HPDE6-E6E7 (cell line): ENCODE data around the gene CACNA2D3.

ENCODE experiments used
- DNase-seq: peaks from one replicate; pipeline ENCODE4 v3.0.0; 2011; ENCODE audit warnings: missing footprints; ENCODE audit errors: extremely low spot score

The CACNA2D3 gene

DNA sequence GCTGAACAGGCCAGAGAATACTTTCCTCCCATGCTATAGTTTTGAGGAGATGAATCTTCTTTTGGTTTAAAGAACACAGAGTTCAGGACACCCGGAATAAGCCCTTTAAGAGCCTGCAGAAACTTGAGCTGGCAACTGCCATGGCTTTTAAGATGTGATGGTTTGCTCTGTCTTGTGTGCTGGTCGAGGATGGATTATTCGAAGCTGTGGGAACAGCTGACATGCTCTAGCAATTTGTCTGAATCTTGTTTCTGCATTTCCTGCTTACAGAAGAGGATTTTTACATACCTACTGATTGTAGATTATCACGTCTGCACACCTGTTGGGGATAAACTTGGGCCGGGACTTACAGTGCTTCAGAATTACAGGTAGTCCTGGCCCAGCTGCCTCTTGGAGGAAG lies 408.6 kb downstream of the CACNA2D3 start:
- DNase-seq: no peak

DNA sequence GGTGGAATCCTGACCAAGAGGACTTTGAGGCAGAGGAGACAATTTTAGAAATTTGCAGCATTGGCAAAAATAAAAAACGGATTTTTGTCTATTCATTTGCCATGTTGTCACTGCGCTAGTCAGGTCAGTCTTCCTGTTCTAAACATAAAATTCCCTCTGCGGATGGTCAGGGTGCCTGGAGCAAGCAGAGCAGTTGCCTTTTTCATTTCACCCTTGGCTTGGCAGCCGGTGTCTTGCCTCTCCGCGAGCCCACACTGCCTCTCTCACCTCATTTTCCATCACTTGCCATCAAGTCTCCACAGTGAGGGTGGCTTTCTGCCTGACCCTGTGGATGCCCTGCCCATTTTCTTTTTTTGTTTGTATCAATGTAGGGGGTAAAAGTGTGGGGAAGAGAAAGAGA lies 409.4 kb downstream of the CACNA2D3 start:
- no peak for DNase-seq

DNA sequence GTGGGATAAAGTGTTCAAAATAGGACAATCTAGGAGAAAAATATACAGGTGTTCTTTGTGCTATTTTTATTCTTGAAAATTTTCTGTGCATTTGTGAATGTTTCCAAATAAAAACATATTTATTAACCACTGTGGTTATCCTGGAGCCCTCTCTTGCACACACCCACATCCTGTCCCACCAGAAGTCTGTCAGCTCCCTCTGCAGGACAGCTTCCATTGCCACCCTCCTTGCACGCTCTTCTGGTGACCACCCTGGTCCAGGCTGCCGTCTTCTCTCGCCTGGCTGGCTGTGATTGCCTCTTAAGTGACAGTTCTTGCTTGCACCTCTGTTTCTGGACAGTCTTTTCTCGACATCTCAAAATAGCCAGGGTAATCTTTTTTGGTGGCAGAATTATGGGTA lies 411.5 kb downstream of the CACNA2D3 start:
- no peak for DNase-seq

- no peak for DNase-seq
Observed at GRCh38 chr3:54535619-54536018, 413.3 kb downstream of the CACNA2D3 start.

DNA sequence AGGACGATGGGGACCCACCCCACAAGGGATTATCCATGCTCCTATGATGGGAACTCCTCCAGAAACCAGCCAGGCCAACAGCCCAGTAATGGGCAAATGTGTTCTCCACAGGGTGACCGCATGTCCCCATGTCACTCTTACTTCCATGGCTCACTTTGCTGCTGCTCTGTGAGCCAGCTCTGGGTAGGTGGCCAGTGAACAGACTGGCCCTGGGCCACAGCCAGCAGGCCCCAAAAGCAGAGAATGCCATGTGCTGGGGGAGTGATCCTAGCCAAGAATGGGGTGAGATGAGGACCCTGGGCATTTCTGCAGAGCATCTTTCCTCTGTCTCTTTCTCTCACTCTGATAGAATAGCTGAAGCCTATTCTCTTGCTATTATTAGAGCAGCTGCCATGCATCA lies 414.1 kb downstream of the CACNA2D3 start:
- DNase-seq: no peak

DNA sequence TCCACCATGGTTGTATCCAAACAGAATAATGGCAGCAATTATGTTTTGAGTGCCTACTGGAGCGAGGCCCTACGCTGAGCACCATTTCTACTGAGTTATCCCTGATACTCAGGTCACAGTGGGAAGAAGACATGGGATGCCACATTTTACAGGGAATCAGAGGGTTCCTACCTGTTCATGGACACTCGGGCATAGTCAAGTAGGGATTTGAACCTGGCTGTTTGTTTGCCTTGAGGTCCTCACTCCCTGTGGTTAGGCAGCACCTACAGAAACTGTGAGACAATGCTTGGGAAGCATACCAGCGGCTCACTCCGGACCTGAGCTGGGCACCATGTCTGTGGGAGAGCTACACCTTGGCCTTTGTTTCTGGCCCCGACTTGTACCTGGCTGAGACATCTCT lies 415.2 kb downstream of the CACNA2D3 start:
- DNase-seq: no peak

DNA sequence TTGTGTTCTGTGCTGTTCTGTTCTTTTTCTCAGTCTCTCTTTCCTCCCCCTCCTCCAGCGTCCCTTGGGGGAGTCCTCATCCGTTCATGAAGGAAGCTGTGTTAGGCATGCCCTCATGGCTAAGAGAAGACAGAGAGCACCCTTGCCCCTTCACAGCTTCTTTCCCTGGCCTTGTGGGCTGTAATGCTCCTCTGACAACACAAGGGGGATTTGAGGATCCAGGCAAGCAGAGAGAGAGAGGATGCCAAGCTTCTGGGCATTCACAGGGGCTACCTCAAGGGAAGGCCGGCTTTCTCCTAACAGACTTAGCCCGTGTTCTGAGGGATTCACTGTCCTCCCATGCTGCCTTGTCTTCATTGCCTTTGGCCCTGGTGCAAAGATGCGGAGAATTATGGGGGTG lies 416.0 kb downstream of the CACNA2D3 start:
- DNase-seq: no peak

- no peak for DNase-seq
Observed at GRCh38 chr3:54541369-54541768, 419.0 kb downstream of the CACNA2D3 start.

- DNase-seq: no peak
Observed at GRCh38 chr3:54543446-54543845, 421.1 kb downstream of the CACNA2D3 start.

- DNase-seq: no peak
Observed at GRCh38 chr3:54547051-54547450, 424.7 kb downstream of the CACNA2D3 start.

DNA sequence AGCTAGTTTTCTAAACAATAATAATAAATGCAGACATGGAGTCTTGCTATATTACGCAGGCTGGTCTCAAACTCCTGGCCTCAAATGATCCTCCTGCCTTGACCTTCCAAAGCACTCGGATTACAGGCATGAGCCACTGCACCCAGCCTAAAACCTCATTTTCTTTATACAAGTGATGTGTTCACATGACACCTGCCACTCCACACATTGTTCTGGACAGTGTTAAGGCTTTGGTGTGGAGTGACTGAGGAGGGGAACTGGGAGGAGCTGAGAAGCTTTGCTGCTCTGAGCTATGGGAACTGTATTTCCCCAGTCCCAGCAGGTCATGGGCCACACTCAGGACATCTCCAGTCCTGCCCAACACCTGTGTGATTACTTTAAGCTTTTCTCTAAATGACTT lies 425.5 kb downstream of the CACNA2D3 start:
- no peak for DNase-seq

GRCh38 chr3:54549607-54550220 lies 427.4 kb downstream of the CACNA2D3 start:
- DNase-seq: no peak

DNA sequence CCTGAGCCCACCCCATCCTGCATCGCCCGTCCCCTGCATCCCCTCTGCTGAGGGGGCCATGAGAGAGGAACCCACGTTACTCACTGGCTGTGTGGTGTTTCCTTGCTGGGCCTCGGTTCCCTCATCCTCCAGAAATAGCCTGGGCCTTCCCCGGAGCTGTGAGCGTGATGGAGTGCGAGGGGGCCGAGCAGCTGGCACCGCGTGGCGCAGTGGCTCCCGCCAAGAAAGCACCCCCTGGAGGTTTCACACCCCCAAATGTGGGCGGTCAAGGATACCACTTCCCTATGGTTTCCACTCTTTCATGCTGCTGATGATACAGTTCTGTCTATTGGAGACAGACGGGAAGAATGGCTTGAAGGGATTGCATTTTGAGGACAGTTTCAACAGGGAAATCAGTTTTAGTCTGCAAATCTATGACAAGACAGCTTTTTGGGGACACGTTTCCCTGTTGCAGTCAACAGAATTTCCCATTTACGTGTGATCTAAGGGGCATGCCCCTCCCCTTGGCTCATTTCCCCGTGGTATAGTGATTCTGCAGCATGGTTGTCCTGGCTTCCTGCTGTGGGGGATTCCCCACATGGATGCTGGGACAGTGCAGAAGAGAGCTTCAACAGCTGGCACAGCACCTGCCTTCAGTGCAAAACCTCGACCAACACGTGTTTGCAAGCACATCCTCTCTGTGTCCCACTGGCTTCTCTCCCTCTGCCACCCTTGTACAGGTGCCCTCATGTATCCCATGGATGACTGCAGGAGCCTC lies 428.0 kb downstream of the CACNA2D3 start:
- DNase-seq: no peak

DNA sequence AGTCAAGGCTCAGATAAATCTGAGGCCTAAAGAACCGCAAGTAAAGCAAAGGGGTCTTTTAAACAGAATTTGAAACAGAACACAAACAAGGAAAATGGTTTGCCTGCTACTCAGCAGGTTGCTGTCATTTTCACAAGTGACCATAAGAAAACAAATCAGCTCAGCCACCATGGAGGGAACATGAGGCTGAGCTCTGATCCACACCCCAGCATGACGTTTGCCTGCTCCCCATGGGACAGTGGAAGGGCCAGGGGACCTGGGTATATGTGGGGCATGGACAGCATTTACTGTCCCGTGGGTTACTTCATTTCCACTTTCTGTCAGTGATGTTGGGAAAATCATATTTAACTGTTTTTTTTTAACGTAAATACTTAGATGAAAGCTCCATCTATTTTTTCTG lies 434.3 kb downstream of the CACNA2D3 start:
- DNase-seq: no peak

- no peak for DNase-seq
Observed at GRCh38 chr3:54557538-54558428, 435.4 kb downstream of the CACNA2D3 start.

DNA sequence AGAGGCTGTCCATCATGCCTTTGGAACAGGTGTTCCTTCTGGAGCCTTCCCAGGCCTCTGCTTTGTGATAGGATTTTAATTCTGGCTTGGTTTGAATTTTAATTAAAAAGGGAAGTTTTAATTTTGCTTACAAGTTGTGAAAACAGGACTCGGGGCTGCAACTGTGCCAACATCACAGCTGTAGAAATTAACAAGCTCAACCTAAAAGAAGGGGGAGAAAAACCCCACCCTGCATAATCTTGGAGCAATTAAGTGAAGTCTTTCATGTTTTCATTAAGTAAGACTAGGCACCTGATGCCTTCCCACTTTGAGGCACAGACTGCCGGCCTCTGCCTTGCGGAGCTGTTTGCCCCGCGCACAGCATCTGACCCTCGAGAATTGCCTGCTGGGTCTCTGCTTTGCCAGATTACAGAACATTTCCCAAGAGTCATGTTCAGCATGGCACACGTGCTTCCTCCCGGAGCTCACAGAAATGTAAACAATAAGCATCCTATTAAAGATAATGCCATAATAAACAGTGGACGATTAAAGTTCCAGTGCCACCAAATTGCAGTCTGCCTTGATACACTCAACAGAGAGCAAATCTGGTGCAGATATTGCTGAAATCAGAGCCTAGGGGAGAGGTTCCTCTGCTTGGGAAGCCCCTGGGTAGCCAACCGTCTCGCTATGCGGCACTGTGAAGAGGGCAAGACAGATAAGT lies 441.3 kb downstream of the CACNA2D3 start:
- no peak for DNase-seq

DNA sequence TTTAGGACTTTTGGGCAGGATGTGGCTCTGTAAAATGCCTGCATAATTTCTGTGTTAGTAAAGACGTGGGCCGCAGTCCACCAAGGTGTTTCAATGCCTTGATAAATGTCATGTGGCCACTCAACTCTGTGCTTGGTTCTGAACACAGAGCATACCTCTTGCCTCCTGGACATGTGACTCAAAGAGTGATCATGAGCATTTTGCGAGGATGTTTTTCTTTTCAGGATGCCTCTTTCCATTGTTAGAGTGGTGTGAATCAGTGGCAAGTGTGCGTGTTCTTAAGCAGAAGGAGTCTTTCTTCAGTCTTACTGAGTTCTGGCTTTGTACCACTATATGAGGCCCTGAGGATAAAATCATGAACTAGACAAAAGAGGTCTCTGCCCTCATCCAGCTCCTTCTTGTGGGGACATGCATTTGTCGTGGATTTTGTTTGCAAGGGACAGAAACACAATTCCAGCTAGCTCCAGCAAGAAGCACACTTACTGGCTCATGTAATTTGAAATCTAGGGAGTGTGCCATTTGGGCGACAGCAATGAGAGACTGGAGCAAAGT lies 442.1 kb downstream of the CACNA2D3 start:
- no peak for DNase-seq

DNA sequence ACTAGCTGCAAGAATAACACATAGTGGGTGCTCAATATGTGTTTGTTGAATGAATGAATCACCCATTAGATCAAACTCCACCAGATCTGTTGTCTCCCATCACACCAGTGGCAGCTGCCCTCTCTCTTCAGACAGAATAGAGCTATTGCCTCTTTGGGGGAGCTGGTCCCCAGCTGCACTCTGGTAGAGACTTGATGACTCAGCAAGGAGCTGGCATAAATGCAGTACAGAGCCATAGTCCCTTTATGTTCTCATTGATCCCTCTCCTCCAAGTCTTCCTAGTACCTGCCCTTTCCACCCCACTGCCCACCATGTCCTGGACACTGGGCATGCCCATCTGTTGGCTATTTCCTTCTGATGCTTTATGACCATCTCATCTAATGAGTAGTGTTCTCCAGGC lies 443.6 kb downstream of the CACNA2D3 start:
- no peak for DNase-seq

- no peak for DNase-seq
Observed at GRCh38 chr3:54567949-54568348, 445.6 kb downstream of the CACNA2D3 start.

DNA sequence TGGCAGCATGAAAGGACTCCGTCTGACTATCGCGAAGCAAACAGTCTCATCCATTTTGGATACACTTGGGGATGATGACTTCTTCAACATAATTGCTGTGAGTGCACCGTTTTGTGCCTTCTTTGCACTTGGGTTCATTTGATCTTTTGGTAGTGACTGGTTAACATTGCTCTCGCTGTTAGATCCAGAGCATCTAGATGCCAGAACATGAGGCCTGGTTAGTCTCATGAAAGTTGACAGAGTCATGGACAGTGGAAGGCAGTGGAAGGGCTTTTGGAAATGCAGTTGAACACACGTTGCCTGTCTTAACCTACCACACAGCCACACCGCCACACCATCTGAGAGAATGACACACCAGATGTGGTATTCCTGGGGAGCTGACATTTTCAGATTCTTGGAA lies 447.7 kb downstream of the CACNA2D3 start:
- no peak for DNase-seq

GRCh38 chr3:54572197-54572895 lies 450.0 kb downstream of the CACNA2D3 start:
- no peak for DNase-seq
